ENCODE measurements around the gene GRIN3B.

GRCh38 chr19:1039646-1040475, 39.6 kb downstream of the GRIN3B start, which contains the start of gene ABCA7:
- no peak for TF ChIP-seq EGR1 (IDR thresholded peaks at IDR 0.05; ENCODE audit: borderline replicate concordance, low read depth, low read length)
- TF ChIP-seq EP300 (IDR thresholded peaks at IDR 0.05; ENCODE audit: borderline replicate concordance in 1 of 2, low read depth in 2 of 2, low read length in 2 of 2) = no peak
- no peak for TF ChIP-seq TCF12 (IDR thresholded peaks at IDR 0.05; ENCODE audit: low read depth, low read length)
- TF ChIP-seq EZH2 (IDR thresholded peaks at IDR 0.05; ENCODE audit: low read depth, low read length, severe bottlenecking) = no peak
- no peak for TF ChIP-seq CTCF (IDR thresholded peaks at IDR 0.05; ENCODE audit: control extremely low read depth in 1 of 3, insufficient read depth in 1 of 3, low read depth in 1 of 3, low read length in 3 of 3)
- TF ChIP-seq FOSL1 (IDR thresholded peaks at IDR 0.05; ENCODE audit: insufficient read depth, low read depth, low read length) = no peak
- no peak for TF ChIP-seq YY1 (IDR thresholded peaks at IDR 0.05; ENCODE audit: low read depth, low read length)
- peak in 1 of 2 experiments; percentile 16; a peak in 2 of 3 replicates for TF ChIP-seq POLR2A (IDR thresholded peaks at IDR 0.05; ENCODE audit: control extremely low read depth in 1 of 2, low read depth in 2 of 2, low read length in 2 of 2)
- peak; percentile 61 for TF ChIP-seq TBP (IDR thresholded peaks at IDR 0.05; ENCODE audit: low read depth, low read length)

Measured in H1 (cell line).